Measurements from ENCODE around the gene SCAMP5.

GRCh38 chr15:74995182-74995778, at the start of gene SCAMP5:
- TF ChIP-seq CTCF (conservative IDR thresholded peaks at IDR 0.05) (no peak), ZFX (IDR thresholded peaks at IDR 0.05) (no peak)

Measured in C4-2B (cell line).